Astrocyte (in vitro differentiated cells and primary cell): ENCODE data around the gene KIF23. TPM values are rescaled to one million over a fixed set of nuclear protein-coding genes. Genes with fewer than 3 reads are reported as not detected.

Experiments
- DNase-seq: peaks from one replicate; pipeline ENCODE4 v3.0.0-alpha.2; 2010; ENCODE audit warnings: low read depth
- FAIRE-seq: peaks from 2 replicates; lab custom pipeline; 2011; peaks lifted over from hg19 to GRCh38; lab: Jason Lieb, UNC
- H2AFZ ChIP-seq: 2 replicates; pipeline ENCODE4 v1.6.0; 2012; ENCODE audit warnings: low read depth, low read length, inconsistent platforms
- H3K27ac ChIP-seq: 2 replicates; pipeline ENCODE4 v1.5.1; 2011; ENCODE audit warnings: low read depth, low read length, inconsistent platforms
- H3K27me3 ChIP-seq: 2 replicates; pipeline ENCODE4 v1.6.0; 2011; ENCODE audit warnings: low read length, inconsistent platforms; ENCODE audit not compliant: insufficient read depth
- H3K36me3 ChIP-seq: 2 replicates; pipeline ENCODE4 v1.5.1; 2011; ENCODE audit warnings: low read length, inconsistent platforms; ENCODE audit not compliant: insufficient read depth
- H3K4me1 ChIP-seq: 2 replicates; pipeline ENCODE4 v1.5.1; 2011; ENCODE audit warnings: low read length, inconsistent platforms; ENCODE audit not compliant: insufficient read depth
- H3K4me2 ChIP-seq: 2 replicates; pipeline ENCODE4 v1.6.0; 2012; ENCODE audit warnings: low read length, inconsistent platforms
- H3K4me3 ChIP-seq: 2 replicates; pipeline ENCODE4 v1.5.1; 2011; ENCODE audit warnings: low read depth, mild to moderate bottlenecking, low read length, inconsistent platforms; ENCODE audit not compliant: insufficient read depth
- H3K79me2 ChIP-seq: 2 replicates; pipeline ENCODE4 v1.6.0; 2012; ENCODE audit warnings: mild to moderate bottlenecking, low read length, inconsistent platforms; ENCODE audit not compliant: insufficient read depth
- H3K9ac ChIP-seq: 2 replicates; pipeline ENCODE4 v1.6.0; 2012; ENCODE audit warnings: mild to moderate bottlenecking, low read length, inconsistent platforms
- H3K9me3 ChIP-seq: 2 replicates; pipeline ENCODE4 v1.5.1; 2012; ENCODE audit warnings: low read depth, mild to moderate bottlenecking, low read length, inconsistent platforms; ENCODE audit not compliant: insufficient read depth
- H4K20me1 ChIP-seq: 2 replicates; pipeline ENCODE4 v1.6.0; 2012; ENCODE audit warnings: low read length, inconsistent platforms; ENCODE audit not compliant: insufficient read depth
- H3K27ac Mint-ChIP-seq: one replicate; pipeline ENCODE4 v1.8.0; 2021; ENCODE audit warnings: mild to moderate bottlenecking, mixed read lengths; ENCODE audit not compliant: unreplicated experiment
- H3K27me3 Mint-ChIP-seq: one replicate; pipeline ENCODE4 v1.8.0; 2021; ENCODE audit warnings: low read depth, mixed read lengths; ENCODE audit not compliant: unreplicated experiment
- H3K36me3 Mint-ChIP-seq: one replicate; pipeline ENCODE4 v1.8.0; 2021; ENCODE audit warnings: low read depth, mixed read lengths; ENCODE audit not compliant: unreplicated experiment
- H3K4me1 Mint-ChIP-seq: one replicate; pipeline ENCODE4 v1.8.0; 2021; ENCODE audit warnings: low read depth, mixed read lengths; ENCODE audit not compliant: unreplicated experiment
- H3K4me3 Mint-ChIP-seq: one replicate; pipeline ENCODE4 v1.8.0; 2021; ENCODE audit warnings: mild to moderate bottlenecking, moderate library complexity, mixed read lengths; ENCODE audit not compliant: unreplicated experiment
- H3K9me3 Mint-ChIP-seq: one replicate; pipeline ENCODE4 v1.8.0; 2021; ENCODE audit warnings: mild to moderate bottlenecking, mixed read lengths; ENCODE audit not compliant: unreplicated experiment
- EZH2 ChIP-seq: IDR thresholded peaks from 2 replicates; pipeline ENCODE4 v1.6.1; 2012; ENCODE audit warnings: mild to moderate bottlenecking, low read length, inconsistent platforms; ENCODE audit not compliant: insufficient read depth
- total RNA-seq: library from RNA; stranded (reverse); gene quantifications from 2 replicates; pipeline ENCODE4 v1.2.1, GENCODE V29; 2021
- TF ChIP-seq, protein P1 (sequence below): IDR thresholded peaks from 2 replicates; pipeline ENCODE4 v1.5.1; 2011; ENCODE audit warnings: low read depth, mild to moderate bottlenecking, inconsistent platforms, low read length, moderate library complexity; ENCODE audit not compliant: insufficient read depth

KIF23 gene
- total RNA-seq, 1 donor from 2014 or later: 11.8 TPM

DNA sequence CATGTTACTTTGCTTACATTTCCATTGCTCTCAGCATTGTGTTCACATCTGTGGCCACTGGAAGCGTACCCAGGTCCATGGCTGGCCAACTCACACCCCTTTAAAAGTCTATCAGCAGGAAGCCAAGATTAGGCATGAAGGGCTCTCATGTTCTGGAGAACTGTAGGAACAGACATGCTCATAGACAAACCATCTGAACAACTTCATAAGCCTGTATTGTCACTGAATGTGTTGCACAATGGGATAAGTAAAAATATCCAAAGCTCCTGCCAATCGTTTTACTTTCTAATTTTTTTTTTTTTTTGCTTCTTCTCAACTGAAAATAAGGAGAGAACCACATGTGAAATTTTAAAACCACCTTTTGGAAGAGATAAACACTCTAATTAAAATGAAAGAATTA, 44.9 kb downstream of the KIF23 start:
- Histone ChIP-seq H4K20me1 (peaks cover 38% of the 10 kb centered on the region), H3K4me1 (peaks cover 20% of the 10 kb centered on the region), H3K27ac (no peak overlapping the region), H2AFZ (no peak overlapping the region), H3K9ac (no peak overlapping the region), H3K9me3 (no peaks in the 10 kb centered on the region), H3K36me3 (peaks cover 31% of the 10 kb centered on the region), H3K4me2 (no peak overlapping the region), H3K4me3 (no peak overlapping the region), H3K79me2 (peaks cover 21% of the 10 kb centered on the region), H3K27me3 (no peaks in the 10 kb centered on the region)
- Mint-ChIP-seq H3K36me3 (peaks cover 20% of the 10 kb centered on the region), H3K4me1 (peaks cover 14% of the 10 kb centered on the region), H3K9me3 (no peaks in the 10 kb centered on the region), H3K27ac (no peak overlapping the region), H3K4me3 (no peak overlapping the region), H3K27me3 (no peaks in the 10 kb centered on the region)
- TF ChIP-seq, protein P1, sequence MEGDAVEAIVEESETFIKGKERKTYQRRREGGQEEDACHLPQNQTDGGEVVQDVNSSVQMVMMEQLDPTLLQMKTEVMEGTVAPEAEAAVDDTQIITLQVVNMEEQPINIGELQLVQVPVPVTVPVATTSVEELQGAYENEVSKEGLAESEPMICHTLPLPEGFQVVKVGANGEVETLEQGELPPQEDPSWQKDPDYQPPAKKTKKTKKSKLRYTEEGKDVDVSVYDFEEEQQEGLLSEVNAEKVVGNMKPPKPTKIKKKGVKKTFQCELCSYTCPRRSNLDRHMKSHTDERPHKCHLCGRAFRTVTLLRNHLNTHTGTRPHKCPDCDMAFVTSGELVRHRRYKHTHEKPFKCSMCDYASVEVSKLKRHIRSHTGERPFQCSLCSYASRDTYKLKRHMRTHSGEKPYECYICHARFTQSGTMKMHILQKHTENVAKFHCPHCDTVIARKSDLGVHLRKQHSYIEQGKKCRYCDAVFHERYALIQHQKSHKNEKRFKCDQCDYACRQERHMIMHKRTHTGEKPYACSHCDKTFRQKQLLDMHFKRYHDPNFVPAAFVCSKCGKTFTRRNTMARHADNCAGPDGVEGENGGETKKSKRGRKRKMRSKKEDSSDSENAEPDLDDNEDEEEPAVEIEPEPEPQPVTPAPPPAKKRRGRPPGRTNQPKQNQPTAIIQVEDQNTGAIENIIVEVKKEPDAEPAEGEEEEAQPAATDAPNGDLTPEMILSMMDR: no peak
- FAIRE-seq: no peak
- no peak for DNase-seq

DNA sequence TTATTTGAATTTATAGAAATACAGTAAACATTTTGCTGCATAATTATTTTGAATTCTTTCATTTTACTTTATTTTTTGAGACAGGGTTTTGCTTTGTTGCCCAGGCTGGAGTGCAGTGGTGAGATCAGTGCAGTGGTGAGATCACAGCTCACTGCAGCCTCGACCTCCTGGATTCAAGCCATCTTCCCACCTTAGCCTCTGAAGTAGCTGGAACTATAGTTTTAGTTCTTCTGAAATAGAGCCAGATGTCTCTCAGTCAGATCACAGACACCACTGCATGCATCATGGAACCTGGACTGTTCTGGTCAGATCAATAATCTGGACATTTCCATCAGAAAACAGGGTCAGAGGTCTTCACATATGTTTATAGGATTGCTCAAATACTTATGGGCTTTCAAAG, 46.3 kb downstream of the KIF23 start:
- Histone ChIP-seq H2AFZ (no peak overlapping the region), H3K9me3 (no peaks in the 10 kb centered on the region), H3K36me3 (peaks cover 17% of the 10 kb centered on the region), H4K20me1 (peaks cover 24% of the 10 kb centered on the region), H3K4me2 (no peak overlapping the region), H3K4me1 (peaks cover 13% of the 10 kb centered on the region), H3K79me2 (peaks cover 7% of the 10 kb centered on the region), H3K27ac (no peak overlapping the region), H3K9ac (no peak overlapping the region), H3K27me3 (no peaks in the 10 kb centered on the region), H3K4me3 (no peak overlapping the region)
- Mint-ChIP-seq H3K9me3 (no peaks in the 10 kb centered on the region), H3K4me3 (no peak overlapping the region), H3K4me1 (peaks cover 13% of the 10 kb centered on the region), H3K27me3 (no peaks in the 10 kb centered on the region), H3K36me3 (peaks cover 12% of the 10 kb centered on the region), H3K27ac (no peak overlapping the region)
- TF ChIP-seq, protein P1: no peak
- no peak for TF ChIP-seq EZH2
- DNase-seq: no peak
- no peak for FAIRE-seq

DNA sequence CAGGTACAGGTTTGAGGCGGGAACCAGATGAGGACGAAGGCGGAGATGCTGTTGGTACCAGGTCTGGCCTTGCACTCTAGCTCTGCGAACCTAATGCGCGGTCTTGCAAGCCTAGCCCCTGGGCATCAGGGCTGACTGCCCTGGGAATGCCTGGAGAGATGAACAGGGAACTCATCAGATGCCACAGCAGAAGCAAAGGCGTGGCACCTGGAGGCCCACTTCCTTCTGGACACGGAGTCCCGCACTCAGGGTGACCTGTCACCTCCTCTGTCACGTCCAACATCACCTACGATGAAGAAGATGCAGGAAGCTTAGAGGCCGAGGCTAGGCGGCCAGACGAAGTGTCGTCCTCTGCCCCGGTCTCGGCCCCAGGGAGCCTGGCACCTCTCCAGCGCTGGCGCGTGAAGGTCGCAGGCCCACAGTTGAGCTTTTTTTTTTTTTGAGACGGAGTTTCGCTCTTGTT, 47.9 kb downstream of the KIF23 start:
- peaks cover 3% of the 10 kb centered on the region for H3K36me3 ChIP-seq
- peak overlapping the region; percentile 65 for H3K4me3 ChIP-seq
- no peak for DNase-seq
- H3K4me1 ChIP-seq: peaks cover 14% of the 10 kb centered on the region
- TF ChIP-seq, protein P1: no peak
- no peak for TF ChIP-seq EZH2
- H4K20me1 ChIP-seq: peaks cover 8% of the 10 kb centered on the region
- Mint-ChIP-seq H3K4me1 (peaks cover 8% of the 10 kb centered on the region), H3K9me3 (no peaks in the 10 kb centered on the region), H3K4me3 (no peak overlapping the region), H3K36me3 (peaks cover 6% of the 10 kb centered on the region), H3K27me3 (no peaks in the 10 kb centered on the region), H3K27ac (no peak overlapping the region)
- peak overlapping the region; percentile 87 for H3K9ac ChIP-seq
- H3K27ac ChIP-seq: no peak overlapping the region
- peak overlapping the region; percentile 61 for H2AFZ ChIP-seq
- no peaks in the 10 kb centered on the region for H3K27me3 ChIP-seq
- no peaks in the 10 kb centered on the region for H3K9me3 ChIP-seq
- H3K4me2 ChIP-seq: peak overlapping the region; percentile 90
- H3K79me2 ChIP-seq: peaks cover 4% of the 10 kb centered on the region
- FAIRE-seq: no peak
